ENCODE data around the gene SCARB1.
A peak's percentile ranks its signal among the peaks of the same experiment; 100 is the strongest.

The SCARB1 gene

GRCh38 chr12:124865728-124866127 lies 2.1 kb upstream of the SCARB1 start:
- H3K79me1 ChIP-seq (ENCODE audit: low read depth, low read length): no peaks in the 10 kb centered on the region
- H4K8ac ChIP-seq (ENCODE audit: low read depth, low read length): no peak overlapping the region
- no peak overlapping the region for H3K27ac ChIP-seq (replicated peaks; ENCODE audit: low read length)
- no peak overlapping the region for H3K4ac ChIP-seq (ENCODE audit: low read length)
- DNase-seq (ENCODE audit: low spot score): no peak
- H3K36me3 ChIP-seq (replicated peaks in 1 of 2; ENCODE audit: control insufficient read depth in 2 of 2, insufficient read depth in 2 of 2, low read length in 2 of 2): peaks cover 0 to 10% of the 10 kb centered on the region in 2 donors
- H2AFZ ChIP-seq (ENCODE audit: low read length): no peak overlapping the region
- H3K23ac ChIP-seq (ENCODE audit: low read depth, low read length, poor library complexity): no peak overlapping the region
- peaks cover 0 to 10% (median 0%) of the 10 kb centered on the region in 3 experiments for H3K27me3 ChIP-seq (ENCODE audit: control insufficient read depth in 3 of 3, insufficient read depth in 3 of 3, low read depth in 1 of 3, low read length in 3 of 3)
- no CpG with 5 or more reads among the region's 7 CpGs for WGBS, 2 donors (ENCODE audit: extremely low coverage in 2 of 2, insufficient read length in 2 of 2, insufficient replicate concordance in 1 of 2)
- H3K9me3 ChIP-seq (replicated peaks in 1 of 2; ENCODE audit: control insufficient read depth in 2 of 2, insufficient read depth in 1 of 2, low read depth in 1 of 2, low read length in 2 of 2): peaks cover 3 to 4% of the 10 kb centered on the region in 2 donors
- peak overlapping the region; percentile 59 for H2AK5ac ChIP-seq (ENCODE audit: low read depth, low read length)
- H4K91ac ChIP-seq (ENCODE audit: low read depth, low read length, poor library complexity): no peak overlapping the region
- H2BK5ac ChIP-seq (ENCODE audit: low read length): no peak overlapping the region
- no peak overlapping the region for H3K9ac ChIP-seq (ENCODE audit: low read depth, low read length, poor library complexity)
- peaks cover 5 to 14% of the 10 kb centered on the region in 2 donors for H3K4me1 ChIP-seq (ENCODE audit: control insufficient read depth in 2 of 2, insufficient read depth in 1 of 2, low read depth in 1 of 2, low read length in 2 of 2)
- no peak overlapping the region for H3K18ac ChIP-seq (ENCODE audit: low read length)
- H2BK120ac ChIP-seq (ENCODE audit: low read depth, low read length): peak overlapping the region; percentile 36
- H3K4me3 ChIP-seq (ENCODE audit: low read length in 2 of 2): no peak overlapping the region
- no peak overlapping the region for H3K14ac ChIP-seq (ENCODE audit: low read length)
- H2BK15ac ChIP-seq (ENCODE audit: low read length): peak overlapping the region; percentile 42
- no peak overlapping the region for H2BK12ac ChIP-seq (ENCODE audit: low read length)
- H3K4me2 ChIP-seq (ENCODE audit: insufficient read depth, low read length, poor library complexity, severe bottlenecking): no peak overlapping the region

- peak overlapping the region; percentile 25 for H4K91ac ChIP-seq (ENCODE audit: low read depth, low read length, poor library complexity)
- H3K4me1 ChIP-seq (ENCODE audit: control insufficient read depth in 2 of 2, insufficient read depth in 1 of 2, low read depth in 1 of 2, low read length in 2 of 2): peaks cover 5 to 13% of the 10 kb centered on the region in 2 donors
- peak overlapping the region; percentile 44 for H3K18ac ChIP-seq (ENCODE audit: low read length)
- peaks cover 0 to 10% (median 0%) of the 10 kb centered on the region in 3 experiments for H3K27me3 ChIP-seq (ENCODE audit: control insufficient read depth in 3 of 3, insufficient read depth in 3 of 3, low read depth in 1 of 3, low read length in 3 of 3)
- H2AFZ ChIP-seq (ENCODE audit: low read length): peak overlapping the region; percentile 94
- WGBS, 2 donors (ENCODE audit: extremely low coverage in 2 of 2, insufficient read length in 2 of 2, insufficient replicate concordance in 1 of 2): no CpG with 5 or more reads among the region's 14 CpGs
- H3K9ac ChIP-seq (ENCODE audit: low read depth, low read length, poor library complexity): peak overlapping the region; percentile 68
- no peak overlapping the region for H3K14ac ChIP-seq (ENCODE audit: low read length)
- H3K9me3 ChIP-seq (replicated peaks in 1 of 2; ENCODE audit: control insufficient read depth in 2 of 2, insufficient read depth in 1 of 2, low read depth in 1 of 2, low read length in 2 of 2): peaks cover 3 to 4% of the 10 kb centered on the region in 2 donors
- no peak overlapping the region for H3K4me2 ChIP-seq (ENCODE audit: insufficient read depth, low read length, poor library complexity, severe bottlenecking)
- H3K23ac ChIP-seq (ENCODE audit: low read depth, low read length, poor library complexity): peak overlapping the region; percentile 67
- H2BK15ac ChIP-seq (ENCODE audit: low read length): no peak overlapping the region
- H4K8ac ChIP-seq (ENCODE audit: low read depth, low read length): no peak overlapping the region
- DNase-seq (ENCODE audit: low spot score): no peak
- peak overlapping the region; percentile 38 to 57 for H3K4me3 ChIP-seq (ENCODE audit: low read length in 2 of 2)
- H2BK120ac ChIP-seq (ENCODE audit: low read depth, low read length): peak overlapping the region; percentile 2
- H2AK5ac ChIP-seq (ENCODE audit: low read depth, low read length): peak overlapping the region; percentile 20
- no peaks in the 10 kb centered on the region for H3K79me1 ChIP-seq (ENCODE audit: low read depth, low read length)
- no peak overlapping the region for H2BK5ac ChIP-seq (ENCODE audit: low read length)
- H2BK12ac ChIP-seq (ENCODE audit: low read length): peak overlapping the region; percentile 94
- H3K4ac ChIP-seq (ENCODE audit: low read length): no peak overlapping the region
- H3K27ac ChIP-seq (replicated peaks; ENCODE audit: low read length): no peak overlapping the region
- H3K36me3 ChIP-seq (replicated peaks in 1 of 2; ENCODE audit: control insufficient read depth in 2 of 2, insufficient read depth in 2 of 2, low read length in 2 of 2): peaks cover 0 to 19% of the 10 kb centered on the region in 2 donors
These were observed 675 bp upstream of the SCARB1 start for GRCh38 chr12:124864326-124864752.

GRCh38 chr12:124862768-124863415 lies 772 bp downstream of the SCARB1 start:
- Histone ChIP-seq H2BK5ac (ENCODE audit: low read length) (no peak overlapping the region), H3K14ac (ENCODE audit: low read length) (no peak overlapping the region), H2AFZ (ENCODE audit: low read length) (peak overlapping the region; percentile 94)

GRCh38 chr12:124861898-124862676 lies 1.6 kb downstream of the SCARB1 start:
- peak overlapping the region in 1 of 2 donors; percentile 88 for H3K4me3 ChIP-seq (ENCODE audit: low read length in 2 of 2)
- H3K4ac ChIP-seq (ENCODE audit: low read length): no peak overlapping the region
- DNase-seq (ENCODE audit: low spot score): no peak

More at GRCh38 chr12:124862768-124863415, 772 bp downstream of the SCARB1 start:
- H4K8ac ChIP-seq (ENCODE audit: low read depth, low read length): no peak overlapping the region
- H2BK15ac ChIP-seq (ENCODE audit: low read length): peak overlapping the region; percentile 41
- peak overlapping the region; percentile 89 for H3K4me2 ChIP-seq (ENCODE audit: insufficient read depth, low read length, poor library complexity, severe bottlenecking)
- H3K27ac ChIP-seq (replicated peaks; ENCODE audit: low read length): no peak overlapping the region
- H3K4me3 ChIP-seq (ENCODE audit: low read length in 2 of 2): peak overlapping the region; percentile 88 to 93
- H4K91ac ChIP-seq (ENCODE audit: low read depth, low read length, poor library complexity): no peak overlapping the region
- H3K27me3 ChIP-seq (ENCODE audit: control insufficient read depth in 3 of 3, insufficient read depth in 3 of 3, low read depth in 1 of 3, low read length in 3 of 3): peaks cover 0 to 10% (median 0%) of the 10 kb centered on the region in 3 experiments
- peaks cover 3 to 4% of the 10 kb centered on the region in 2 donors for H3K9me3 ChIP-seq (replicated peaks in 1 of 2; ENCODE audit: control insufficient read depth in 2 of 2, insufficient read depth in 1 of 2, low read depth in 1 of 2, low read length in 2 of 2)
- peak overlapping the region; percentile 97 for H3K18ac ChIP-seq (ENCODE audit: low read length)
- H3K23ac ChIP-seq (ENCODE audit: low read depth, low read length, poor library complexity): peak overlapping the region; percentile 32
- H2AK5ac ChIP-seq (ENCODE audit: low read depth, low read length): peak overlapping the region; percentile 9
- WGBS, 2 donors (ENCODE audit: extremely low coverage in 2 of 2, insufficient read length in 2 of 2, insufficient replicate concordance in 1 of 2): no CpG with 5 or more reads among the region's 22 CpGs
- peak overlapping the region; percentile 87 for H3K9ac ChIP-seq (ENCODE audit: low read depth, low read length, poor library complexity)
- H3K79me1 ChIP-seq (ENCODE audit: low read depth, low read length): no peaks in the 10 kb centered on the region
- no peak for DNase-seq (ENCODE audit: low spot score)
- H2BK12ac ChIP-seq (ENCODE audit: low read length): no peak overlapping the region
- no peak overlapping the region for H3K4ac ChIP-seq (ENCODE audit: low read length)
- no peak overlapping the region for H2BK120ac ChIP-seq (ENCODE audit: low read depth, low read length)
- H3K36me3 ChIP-seq (replicated peaks in 1 of 2; ENCODE audit: control insufficient read depth in 2 of 2, insufficient read depth in 2 of 2, low read length in 2 of 2): peaks cover 0 to 21% of the 10 kb centered on the region in 2 donors
- peaks cover 5 to 12% of the 10 kb centered on the region in 2 donors for H3K4me1 ChIP-seq (ENCODE audit: control insufficient read depth in 2 of 2, insufficient read depth in 1 of 2, low read depth in 1 of 2, low read length in 2 of 2)

More at GRCh38 chr12:124861898-124862676, 1.6 kb downstream of the SCARB1 start:
- Histone ChIP-seq H2BK12ac (ENCODE audit: low read length) (no peak overlapping the region), H3K79me1 (ENCODE audit: low read depth, low read length) (no peaks in the 10 kb centered on the region), H2AK5ac (ENCODE audit: low read depth, low read length) (no peak overlapping the region), H4K91ac (ENCODE audit: low read depth, low read length, poor library complexity) (no peak overlapping the region), H2BK15ac (ENCODE audit: low read length) (no peak overlapping the region), H3K18ac (ENCODE audit: low read length) (no peak overlapping the region), H3K36me3 (replicated peaks in 1 of 2; ENCODE audit: control insufficient read depth in 2 of 2, insufficient read depth in 2 of 2, low read length in 2 of 2) (peaks cover 0 to 26% of the 10 kb centered on the region in 2 donors), H3K27me3 (ENCODE audit: control insufficient read depth in 3 of 3, insufficient read depth in 3 of 3, low read depth in 1 of 3, low read length in 3 of 3) (peaks cover 0 to 10% (median 0%) of the 10 kb centered on the region in 3 experiments), H3K23ac (ENCODE audit: low read depth, low read length, poor library complexity) (no peak overlapping the region), H4K8ac (ENCODE audit: low read depth, low read length) (no peak overlapping the region), H2BK120ac (ENCODE audit: low read depth, low read length) (no peak overlapping the region), H3K9ac (ENCODE audit: low read depth, low read length, poor library complexity) (no peak overlapping the region), H3K14ac (ENCODE audit: low read length) (no peak overlapping the region), H3K27ac (replicated peaks; ENCODE audit: low read length) (no peak overlapping the region), H3K4me1 (ENCODE audit: control insufficient read depth in 2 of 2, insufficient read depth in 1 of 2, low read depth in 1 of 2, low read length in 2 of 2) (peaks cover 5 to 14% of the 10 kb centered on the region in 2 donors), H2AFZ (ENCODE audit: low read length) (no peak overlapping the region), H2BK5ac (ENCODE audit: low read length) (no peak overlapping the region), H3K4me2 (ENCODE audit: insufficient read depth, low read length, poor library complexity, severe bottlenecking) (no peak overlapping the region), H3K9me3 (replicated peaks in 1 of 2; ENCODE audit: control insufficient read depth in 2 of 2, insufficient read depth in 1 of 2, low read depth in 1 of 2, low read length in 2 of 2) (peaks cover 3 to 4% of the 10 kb centered on the region in 2 donors)
- no CpG with 5 or more reads among the region's 8 CpGs for WGBS, 2 donors (ENCODE audit: extremely low coverage in 2 of 2, insufficient read length in 2 of 2, insufficient replicate concordance in 1 of 2)
